Tibial artery (tissue), 4 donors: Measurements from ENCODE around the gene ZNF512.
"Not testable (repeated sequence)": the region's sequence is repeated elsewhere in the genome, so short reads cannot be mapped to it uniquely, and the experiment has no call there.

Experiments
- DNase-seq, 2 donors: peaks; one replicate each; pipeline ENCODE4 v3.0.0-alpha.2; 2019
- H3K27ac ChIP-seq, 2 donors: fragments of 200-600 bp; sonication (generic) in 1 of 2; 1 replicate in 1 of 2; 2 replicates in 1 of 2; pipeline ENCODE4 v1.5.1; 2018 to 2019; ENCODE audit warnings: mild to moderate bottlenecking in 1 of 2
- H3K27me3 ChIP-seq, 2 donors: fragments of 200-600 bp; sonication (generic) in 1 of 2; one replicate each; pipeline versions ENCODE4 v1.5.1 to v1.6.0; 2016 to 2019
- H3K36me3 ChIP-seq, 3 donors: fragments of 200-600 bp; sonication (generic) in 2 of 3; one replicate each; pipeline ENCODE4 v1.5.1; 2016 to 2019; ENCODE audit warnings: mild to moderate bottlenecking in 2 of 3
- H3K4me1 ChIP-seq, 4 donors: fragments of 200-600 bp; sonication (generic) in 2 of 4; 1 replicate in 3 of 4; 2 replicates in 1 of 4; pipeline ENCODE4 v1.5.1; 2016 to 2019
- H3K4me3 ChIP-seq, 2 donors: fragments of 200-600 bp; sonication (generic) in 1 of 2; 1 replicate in 1 of 2; 2 replicates in 1 of 2; pipeline ENCODE4 v1.5.1; 2018 to 2019; ENCODE audit warnings: mild to moderate bottlenecking in 2 of 2
- H3K9me3 ChIP-seq, 3 donors: fragments of 200-600 bp; sonication (generic) in 1 of 3; one replicate each; pipeline ENCODE4 v1.5.1; 2016 to 2019
- intact Hi-C: fragments of 100-400 bp; cut with DNase I; formaldehyde crosslinking; loops from one replicate; pipeline ENCODE4 v1.15.0; 2023; ENCODE audit warnings: low total_unique reads
- TF ChIP-seq, protein P1 (sequence below), 2 experiments: fragments of 200-600 bp in 1 of 2; fragments of 450-650 bp in 1 of 2; IDR thresholded peaks; one replicate each; pipeline ENCODE4 v1.5.1; 2017 to 2019; ENCODE audit warnings: antibody characterized with exemption in 2 of 2, mild to moderate bottlenecking in 1 of 2, moderate library complexity in 1 of 2

Gene ZNF512, protein sequence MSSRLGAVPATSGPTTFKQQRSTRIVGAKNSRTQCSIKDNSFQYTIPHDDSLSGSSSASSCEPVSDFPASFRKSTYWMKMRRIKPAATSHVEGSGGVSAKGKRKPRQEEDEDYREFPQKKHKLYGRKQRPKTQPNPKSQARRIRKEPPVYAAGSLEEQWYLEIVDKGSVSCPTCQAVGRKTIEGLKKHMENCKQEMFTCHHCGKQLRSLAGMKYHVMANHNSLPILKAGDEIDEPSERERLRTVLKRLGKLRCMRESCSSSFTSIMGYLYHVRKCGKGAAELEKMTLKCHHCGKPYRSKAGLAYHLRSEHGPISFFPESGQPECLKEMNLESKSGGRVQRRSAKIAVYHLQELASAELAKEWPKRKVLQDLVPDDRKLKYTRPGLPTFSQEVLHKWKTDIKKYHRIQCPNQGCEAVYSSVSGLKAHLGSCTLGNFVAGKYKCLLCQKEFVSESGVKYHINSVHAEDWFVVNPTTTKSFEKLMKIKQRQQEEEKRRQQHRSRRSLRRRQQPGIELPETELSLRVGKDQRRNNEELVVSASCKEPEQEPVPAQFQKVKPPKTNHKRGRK

DNA sequence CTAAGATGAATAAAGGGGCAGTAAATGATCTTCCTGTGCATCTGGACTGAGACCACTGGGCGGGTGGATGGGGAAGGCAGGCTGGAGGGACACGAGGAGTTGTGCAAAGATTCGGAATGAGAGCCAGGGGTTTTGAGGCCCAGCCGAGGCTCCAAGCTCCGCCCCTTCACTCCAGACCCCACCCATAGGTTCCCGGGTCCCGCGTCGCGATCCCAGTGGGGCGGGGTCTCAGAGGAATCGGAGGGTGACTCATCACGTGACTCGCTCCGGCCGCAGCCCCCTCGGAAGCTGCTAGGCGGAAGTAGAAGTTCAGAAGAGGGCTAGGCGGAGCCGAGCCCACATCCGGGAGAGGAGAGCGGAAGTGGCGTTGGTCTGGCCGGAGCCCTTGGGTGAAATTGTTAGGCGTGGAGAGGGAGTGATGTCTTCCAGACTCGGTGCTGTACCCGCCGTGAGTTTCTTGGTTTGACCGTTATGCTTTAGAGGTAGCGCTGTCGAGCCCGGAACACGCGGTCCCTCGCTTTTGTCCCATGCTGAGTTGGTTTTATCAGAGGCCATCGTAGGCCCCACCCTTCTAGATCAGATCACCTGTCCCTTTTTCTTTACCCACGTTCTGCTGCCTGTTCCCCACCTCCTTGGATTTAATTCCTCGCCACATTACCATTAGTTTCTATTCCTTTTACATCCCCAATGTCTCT, at the start of gene ZNF512:
ZNF512 (plus strand) TSS at position 348 of the 695 bp plus-strand sequence; CDS start at position 419, 71 bp downstream.
- DNase-seq, result peak; percentile 89 to 94
- Histone ChIP-seq H3K4me1 (peaks cover 0 to 39% (median 17%) of the 10 kb centered on the region in 4 donors), H3K27ac (peak within 1 kb of the TSS; percentile 74 to 78), H3K27me3 (no peaks in the 10 kb centered on the region), H3K9me3 (peaks cover 0 to 26% (median 16%) of the 10 kb centered on the region in 3 donors), H3K4me3 (peak within 1 kb of the TSS; percentile 64 to 69), H3K36me3 (peaks cover 0 to under 1% (median 0%) of the 10 kb centered on the region in 3 donors)
- intact Hi-C loops, result loop anchor here (10.0 kb wide), 1 partner anchor 88 kb away; the partner anchor contains the start of genes FNDC4 and GCKR
- TF ChIP-seq, protein P1, sequence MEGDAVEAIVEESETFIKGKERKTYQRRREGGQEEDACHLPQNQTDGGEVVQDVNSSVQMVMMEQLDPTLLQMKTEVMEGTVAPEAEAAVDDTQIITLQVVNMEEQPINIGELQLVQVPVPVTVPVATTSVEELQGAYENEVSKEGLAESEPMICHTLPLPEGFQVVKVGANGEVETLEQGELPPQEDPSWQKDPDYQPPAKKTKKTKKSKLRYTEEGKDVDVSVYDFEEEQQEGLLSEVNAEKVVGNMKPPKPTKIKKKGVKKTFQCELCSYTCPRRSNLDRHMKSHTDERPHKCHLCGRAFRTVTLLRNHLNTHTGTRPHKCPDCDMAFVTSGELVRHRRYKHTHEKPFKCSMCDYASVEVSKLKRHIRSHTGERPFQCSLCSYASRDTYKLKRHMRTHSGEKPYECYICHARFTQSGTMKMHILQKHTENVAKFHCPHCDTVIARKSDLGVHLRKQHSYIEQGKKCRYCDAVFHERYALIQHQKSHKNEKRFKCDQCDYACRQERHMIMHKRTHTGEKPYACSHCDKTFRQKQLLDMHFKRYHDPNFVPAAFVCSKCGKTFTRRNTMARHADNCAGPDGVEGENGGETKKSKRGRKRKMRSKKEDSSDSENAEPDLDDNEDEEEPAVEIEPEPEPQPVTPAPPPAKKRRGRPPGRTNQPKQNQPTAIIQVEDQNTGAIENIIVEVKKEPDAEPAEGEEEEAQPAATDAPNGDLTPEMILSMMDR (IDR thresholded peaks at IDR 0.05), result no peak

DNA sequence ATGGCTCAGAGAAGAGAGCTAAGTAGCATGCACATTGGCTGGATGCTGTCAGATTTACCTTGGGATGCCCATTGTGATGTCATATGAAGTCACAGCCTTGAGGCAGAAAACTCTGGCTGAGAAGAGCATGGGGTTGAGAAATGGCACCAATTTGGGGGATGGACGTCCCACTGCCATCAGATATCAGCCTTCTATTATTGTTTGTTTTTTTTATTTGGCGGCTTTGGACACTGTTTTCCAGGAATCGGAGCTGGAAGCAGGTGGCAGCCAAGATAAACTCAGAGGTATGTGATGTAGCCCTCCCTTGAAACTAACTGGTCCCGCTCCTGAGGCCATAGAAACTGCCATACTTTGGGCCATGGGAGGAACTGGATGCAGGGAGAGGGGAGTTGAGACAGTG, 45.6 kb upstream of the ZNF512 start:
- no peak for DNase-seq
- TF ChIP-seq, protein P1 (IDR thresholded peaks at IDR 0.05), result no peak
- H3K9me3 ChIP-seq, result no peaks in the 10 kb centered on the region
- H3K27ac ChIP-seq, result no peak overlapping the region
- H3K27me3 ChIP-seq, result no peaks in the 10 kb centered on the region
- intact Hi-C loops, result no loop called here
- H3K36me3 ChIP-seq, result no peaks in the 10 kb centered on the region
- no peaks in the 10 kb centered on the region for H3K4me1 ChIP-seq
- H3K4me3 ChIP-seq, result no peak overlapping the region

DNA sequence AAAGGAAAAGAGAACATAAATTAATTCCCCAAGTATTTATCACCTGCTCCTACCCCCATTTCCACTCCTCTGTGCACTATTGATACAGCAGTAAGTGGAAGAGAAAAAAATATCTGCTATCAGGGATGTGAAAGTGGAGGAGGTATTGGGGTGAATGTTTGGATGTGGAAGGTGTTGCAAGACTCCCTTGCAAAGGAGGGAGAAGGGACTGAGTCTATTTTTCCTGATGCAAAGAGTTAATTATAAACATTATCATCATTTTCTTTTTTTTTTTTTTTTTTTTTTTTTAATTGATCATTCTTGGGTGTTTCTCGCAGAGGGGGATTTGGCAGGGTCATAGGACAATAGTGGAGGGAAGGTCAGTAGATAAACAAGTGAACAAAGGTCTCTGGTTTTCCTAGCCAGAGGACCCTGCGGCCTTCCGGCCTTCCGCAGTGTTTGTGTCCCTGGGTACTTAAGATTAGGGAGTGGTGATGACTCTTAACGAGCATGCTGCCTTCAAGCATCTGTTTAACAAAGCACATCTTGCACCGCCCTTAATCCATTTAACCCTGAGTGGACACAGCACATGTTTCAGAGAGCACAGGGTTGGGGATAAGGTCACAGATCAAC, 43.9 kb upstream of the ZNF512 start:
- DNase-seq, H3K4me3 ChIP-seq, H3K36me3 ChIP-seq, H3K9me3 ChIP-seq, intact Hi-C loops, H3K4me1 ChIP-seq, H3K27me3 ChIP-seq, H3K27ac ChIP-seq: not testable (repeated sequence)

DNA sequence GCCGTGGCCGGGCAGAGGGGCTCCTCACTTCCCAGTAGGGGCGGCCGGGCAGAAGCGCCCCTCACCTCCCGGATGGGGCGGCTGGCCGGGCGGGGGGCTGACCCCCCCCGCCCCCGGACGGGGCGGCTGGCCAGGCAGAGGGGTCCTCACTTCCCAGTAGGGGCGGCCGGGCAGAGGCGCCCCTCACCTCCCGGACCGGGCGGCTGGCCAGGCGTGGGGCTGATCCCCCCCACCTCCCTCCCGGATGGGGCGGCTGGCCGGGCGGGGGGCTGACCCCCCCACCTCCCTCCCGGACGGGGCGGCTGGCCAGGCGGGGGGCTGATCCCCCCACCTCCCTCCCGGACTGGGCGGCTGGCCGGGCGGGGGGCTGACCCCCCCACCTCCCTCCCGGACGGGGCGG, 43.2 kb upstream of the ZNF512 start:
- intact Hi-C loops, H3K9me3 ChIP-seq, H3K4me1 ChIP-seq, H3K4me3 ChIP-seq, H3K27me3 ChIP-seq, H3K27ac ChIP-seq, H3K36me3 ChIP-seq, DNase-seq: not testable (repeated sequence)

DNA sequence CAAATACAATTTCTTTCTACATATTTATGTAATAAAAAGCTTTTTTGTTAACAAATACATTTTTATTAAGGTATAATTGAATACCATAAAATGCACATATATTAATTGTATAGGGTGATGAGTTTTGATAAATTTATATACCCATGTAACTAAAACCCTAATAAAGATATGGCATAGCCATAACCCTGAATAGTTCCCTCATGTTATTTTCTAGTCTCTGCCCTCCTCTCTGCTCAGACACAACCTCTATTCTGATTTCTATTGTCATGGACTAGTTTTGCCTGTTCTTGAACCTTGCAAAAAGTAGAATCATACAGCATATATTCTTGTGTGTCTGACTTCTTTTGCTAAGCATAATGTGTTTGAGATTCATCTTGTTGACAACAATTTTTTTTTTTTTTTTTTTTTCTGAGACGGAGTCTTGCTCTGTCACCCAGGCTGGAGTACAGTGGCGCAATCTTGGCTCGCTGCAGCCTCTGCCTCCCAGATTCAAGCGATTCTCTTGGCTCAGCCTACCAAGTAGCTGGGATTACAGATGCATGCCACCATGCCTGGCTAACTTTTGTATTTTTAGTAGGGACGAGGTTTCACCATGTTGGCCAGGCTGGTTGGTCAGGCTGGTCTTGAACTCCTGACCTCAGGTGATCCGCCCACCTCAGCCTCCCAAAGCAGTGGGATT, 38.6 kb upstream of the ZNF512 start:
- H3K27ac ChIP-seq, result no peak overlapping the region
- H3K9me3 ChIP-seq, result no peaks in the 10 kb centered on the region
- DNase-seq, result no peak
- no peaks in the 10 kb centered on the region for H3K36me3 ChIP-seq
- TF ChIP-seq, protein P1 (IDR thresholded peaks at IDR 0.05), result no peak
- no peaks in the 10 kb centered on the region for H3K27me3 ChIP-seq
- no peak overlapping the region for H3K4me3 ChIP-seq
- intact Hi-C loops, result no loop called here
- no peaks in the 10 kb centered on the region for H3K4me1 ChIP-seq
